NB4 (cell line): ENCODE measurements around the gene TAS1R2.

Experiments
- CTCF ChIP-seq: IDR thresholded peaks from one replicate; pipeline ENCODE4 v1.5.1; 2012; ENCODE audit warnings: low read depth, low read length
- MAX ChIP-seq: IDR thresholded peaks from 2 replicates; pipeline ENCODE4 v1.6.1; 2011; ENCODE audit warnings: low read depth, low read length

- TF ChIP-seq MAX (no peak), CTCF (no peak)
These were observed 22.8 kb downstream of the TAS1R2 start for GRCh38 chr1:18836654-18837053.
